ENCODE measurements around the gene MOSPD2. TPM values are rescaled to one million over a fixed set of nuclear protein-coding genes. Genes with fewer than 3 reads are reported as not detected.

The MOSPD2 gene
- total RNA-seq, 1 donor from 2014 or later: 10.1 TPM

DNA sequence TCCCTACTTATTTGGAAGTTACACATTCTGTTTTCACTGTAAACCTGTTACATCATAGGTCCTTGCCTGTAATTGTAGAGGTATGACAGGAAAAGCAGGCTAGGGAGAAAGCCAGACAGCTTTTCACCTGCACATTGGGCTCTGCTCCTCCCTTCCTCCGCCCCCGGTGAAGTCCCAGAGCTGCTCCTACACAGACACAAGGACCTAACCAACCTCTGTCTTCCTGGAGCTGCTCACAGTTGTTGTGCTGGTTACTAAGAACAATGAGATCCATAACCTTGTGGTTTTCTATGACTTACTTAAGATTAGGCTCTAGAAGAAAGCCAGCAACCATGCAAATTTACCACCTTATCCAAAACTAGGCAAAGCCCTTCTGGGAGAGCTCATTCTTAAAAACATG is 40.0 kb downstream of the MOSPD2 start:
- DNase-seq (ENCODE audit: low read depth): peak; percentile 28

GRCh38 chrX:14915596-14915995 is 42.4 kb downstream of the MOSPD2 start:
- DNase-seq (ENCODE audit: low read depth): peak; percentile 74

DNA sequence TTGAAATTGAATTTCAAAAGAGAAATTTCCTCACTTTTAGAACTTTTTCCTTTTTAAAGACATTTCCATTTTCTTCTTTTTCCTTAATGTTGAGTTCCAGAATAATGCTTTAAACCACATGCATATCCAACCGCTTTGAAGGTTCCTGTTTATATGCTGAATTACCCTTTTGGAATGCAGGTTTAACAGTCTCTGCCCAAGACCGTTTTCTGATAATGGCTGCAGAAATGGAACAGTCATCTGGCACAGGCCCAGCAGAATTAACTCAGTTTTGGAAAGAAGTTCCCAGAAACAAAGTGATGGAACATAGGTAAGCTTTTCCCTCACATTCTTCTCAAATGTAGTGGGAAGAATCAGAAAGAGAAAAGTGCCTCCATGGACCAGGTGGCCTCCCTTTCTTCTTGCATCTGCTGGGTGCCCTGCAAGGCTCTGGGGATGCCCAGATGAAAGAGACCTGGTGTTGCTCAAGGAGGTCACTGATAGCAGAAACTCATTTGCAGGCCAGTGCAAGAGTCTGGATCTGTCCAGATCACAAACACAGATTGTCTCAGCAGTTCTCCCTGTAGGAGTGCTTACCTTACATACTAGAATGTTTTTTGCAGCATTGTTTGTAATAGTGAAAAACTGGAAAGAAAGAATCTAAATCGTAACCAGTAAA is 42.9 kb downstream of the MOSPD2 start:
- no peak for DNase-seq (ENCODE audit: low read depth)

- DNase-seq (ENCODE audit: low read depth): peak; percentile 27
These were observed 46.2 kb downstream of the MOSPD2 start for GRCh38 chrX:14919407-14919806.

GRCh38 chrX:14920196-14920595 is 47.0 kb downstream of the MOSPD2 start:
- no peak for DNase-seq (ENCODE audit: low read depth)

- DNase-seq (ENCODE audit: low read depth): peak; percentile 58
These were observed 49.2 kb downstream of the MOSPD2 start for GRCh38 chrX:14922437-14922836.

- DNase-seq (ENCODE audit: low read depth): no peak
These were observed 50.5 kb downstream of the MOSPD2 start for GRCh38 chrX:14923761-14924160.

DNA sequence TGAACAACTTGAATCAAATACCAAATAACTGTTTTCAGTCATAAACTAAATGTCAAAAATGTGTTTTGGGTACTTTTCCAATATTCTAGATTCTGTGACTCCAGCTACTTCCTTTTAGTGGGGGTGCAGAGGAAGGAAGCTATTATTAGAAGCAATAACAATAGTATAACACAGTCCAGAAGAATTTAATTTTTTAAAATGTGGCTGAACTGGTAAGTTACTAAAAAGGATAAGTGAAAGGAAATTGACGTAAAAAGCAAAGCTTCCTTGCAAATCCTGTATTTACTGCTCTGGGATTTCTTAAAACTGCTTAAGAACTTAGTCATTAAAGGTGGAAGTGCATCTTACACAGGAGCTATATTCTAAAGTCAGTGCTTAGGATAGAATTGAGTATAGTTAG is 53.2 kb downstream of the MOSPD2 start:
- DNase-seq (ENCODE audit: low read depth): no peak

GRCh38 chrX:14927401-14927800 is 54.2 kb downstream of the MOSPD2 start:
- DNase-seq (ENCODE audit: low read depth): no peak

GRCh38 chrX:14930663-14931062 is 57.4 kb downstream of the MOSPD2 start:
- no peak for DNase-seq (ENCODE audit: low read depth)

- no peak for DNase-seq (ENCODE audit: low read depth)
These were observed 58.9 kb downstream of the MOSPD2 start for GRCh38 chrX:14932136-14932535.

DNA sequence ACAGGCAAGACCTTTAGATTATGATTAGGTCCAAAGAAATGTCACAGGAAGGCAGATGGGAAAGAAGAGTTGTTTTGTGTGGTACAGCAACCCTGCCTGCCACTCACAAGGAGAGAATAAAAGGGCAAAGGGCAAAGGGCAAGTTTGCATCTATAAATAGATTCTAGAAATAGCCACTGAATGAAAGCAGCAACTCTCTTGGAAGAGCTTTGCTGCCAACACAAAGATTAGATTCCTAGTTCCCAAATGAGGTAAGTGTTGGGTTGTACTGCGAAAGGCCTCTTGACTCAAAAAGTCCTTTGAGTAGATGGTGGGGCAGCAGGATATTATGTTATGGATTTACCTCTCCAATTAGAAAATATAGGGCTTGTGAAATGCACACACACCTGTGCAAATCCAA is 61.2 kb downstream of the MOSPD2 start:
- no peak for DNase-seq (ENCODE audit: low read depth)

DNA sequence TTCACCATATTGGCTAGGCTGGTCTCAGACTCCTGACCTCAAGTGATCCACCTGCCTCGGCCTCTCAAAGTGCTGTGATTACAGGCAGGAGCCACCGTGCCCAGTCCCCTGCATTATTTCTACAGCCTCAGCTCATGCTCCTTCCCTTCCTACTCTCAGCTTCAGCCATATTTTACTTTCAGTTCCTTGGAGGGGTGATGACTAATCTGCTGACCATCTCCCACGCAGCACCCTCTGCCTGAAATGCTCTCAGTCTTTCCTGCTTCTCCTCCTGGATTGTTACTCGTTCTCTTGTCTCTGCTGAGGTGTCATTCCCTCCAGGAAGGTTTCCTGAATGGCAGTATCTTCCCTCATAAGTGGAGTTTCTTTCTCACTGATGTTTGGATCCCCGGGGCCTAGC is 63.3 kb downstream of the MOSPD2 start:
- peak; percentile 43 for DNase-seq (ENCODE audit: low read depth)

GRCh38 chrX:14939644-14940043 is 66.4 kb downstream of the MOSPD2 start:
- no peak for DNase-seq (ENCODE audit: low read depth)

DNA sequence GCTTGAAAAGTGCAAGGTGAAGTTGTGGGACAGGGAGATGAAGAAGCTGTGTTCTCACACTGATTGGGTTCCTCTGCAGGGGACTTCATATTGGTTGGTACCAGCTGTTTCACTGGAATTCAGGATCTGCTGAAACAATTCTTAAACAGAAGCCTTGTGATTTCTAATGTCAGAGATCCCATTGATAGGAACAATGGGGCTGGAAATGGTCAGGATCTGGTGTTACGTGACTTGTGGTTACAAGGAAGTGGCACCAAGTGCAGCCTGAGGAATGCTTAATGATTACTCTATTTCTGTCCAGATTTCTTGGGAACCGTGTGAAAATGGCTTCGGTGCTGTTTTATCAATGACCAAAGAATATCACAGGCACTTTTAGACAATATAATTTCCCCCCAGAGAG is 68.1 kb downstream of the MOSPD2 start:
- no peak for DNase-seq (ENCODE audit: low read depth)

GRCh38 chrX:14942341-14942740 is 69.1 kb downstream of the MOSPD2 start:
- DNase-seq (ENCODE audit: low read depth): no peak

DNA sequence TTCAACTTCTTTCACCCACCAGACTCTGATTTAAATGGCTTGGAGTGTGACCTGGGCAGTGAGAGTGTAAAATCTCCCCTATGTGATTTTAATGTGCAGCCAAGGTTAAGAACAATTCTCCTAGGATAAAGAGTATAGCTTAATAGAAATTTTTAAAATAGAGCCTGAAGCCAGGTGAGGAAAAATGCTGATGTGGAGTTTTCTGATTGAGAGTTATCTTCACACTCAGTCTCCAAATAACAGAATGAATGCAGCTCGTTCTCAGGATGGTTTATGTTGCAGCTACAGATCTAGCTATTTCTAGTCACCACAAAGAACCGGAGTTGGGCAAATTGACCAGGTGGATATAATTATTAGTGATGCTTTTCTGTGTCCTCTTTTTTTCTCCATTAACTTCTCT is 70.7 kb downstream of the MOSPD2 start:
- no peak for DNase-seq (ENCODE audit: low read depth)

DNA sequence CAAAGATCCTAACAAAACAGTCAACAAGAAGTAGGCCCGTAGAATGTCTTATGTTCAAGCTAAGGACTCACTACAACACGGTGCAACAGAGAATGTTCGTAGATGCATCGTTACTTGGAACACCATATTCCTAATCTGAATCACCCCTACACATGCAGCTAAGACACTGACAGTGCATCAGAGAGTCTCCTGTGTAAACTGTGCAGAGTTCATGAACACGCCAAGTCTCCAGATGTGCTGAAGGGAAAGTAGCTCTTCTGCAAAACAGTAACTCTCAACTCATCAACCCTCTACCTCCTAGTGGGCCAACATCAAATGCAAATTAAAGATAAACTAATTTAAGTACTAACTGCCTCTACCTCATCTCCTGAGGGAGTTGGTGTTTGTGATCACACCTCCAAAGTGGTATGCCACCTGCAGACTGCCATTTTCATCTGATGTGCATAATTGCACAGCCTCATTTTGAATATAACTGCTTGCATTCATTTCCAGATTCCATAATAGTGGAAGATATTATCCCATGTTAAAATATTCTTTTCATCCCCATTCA is 73.5 kb downstream of the MOSPD2 start:
- no peak for DNase-seq (ENCODE audit: low read depth)

DNA sequence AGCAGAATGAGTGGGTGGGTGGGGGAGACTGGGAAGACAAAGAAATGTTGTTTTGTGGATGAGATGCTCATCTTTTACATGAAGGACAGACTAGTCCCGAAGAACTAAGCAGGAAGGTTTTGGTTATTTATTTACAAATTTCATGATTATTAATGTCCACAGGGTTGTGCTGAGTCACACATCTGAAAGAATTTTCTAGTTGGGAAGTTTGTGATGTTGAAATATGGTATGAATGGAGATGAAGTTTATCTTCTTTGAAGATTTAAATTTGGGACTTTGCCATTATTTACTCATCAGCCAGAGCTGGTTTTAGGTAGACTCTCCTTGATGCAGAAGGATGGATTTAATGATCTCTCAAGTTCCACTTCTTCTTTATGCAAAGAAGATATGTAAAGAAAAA is 75.5 kb downstream of the MOSPD2 start:
- DNase-seq (ENCODE audit: low read depth): no peak

DNA sequence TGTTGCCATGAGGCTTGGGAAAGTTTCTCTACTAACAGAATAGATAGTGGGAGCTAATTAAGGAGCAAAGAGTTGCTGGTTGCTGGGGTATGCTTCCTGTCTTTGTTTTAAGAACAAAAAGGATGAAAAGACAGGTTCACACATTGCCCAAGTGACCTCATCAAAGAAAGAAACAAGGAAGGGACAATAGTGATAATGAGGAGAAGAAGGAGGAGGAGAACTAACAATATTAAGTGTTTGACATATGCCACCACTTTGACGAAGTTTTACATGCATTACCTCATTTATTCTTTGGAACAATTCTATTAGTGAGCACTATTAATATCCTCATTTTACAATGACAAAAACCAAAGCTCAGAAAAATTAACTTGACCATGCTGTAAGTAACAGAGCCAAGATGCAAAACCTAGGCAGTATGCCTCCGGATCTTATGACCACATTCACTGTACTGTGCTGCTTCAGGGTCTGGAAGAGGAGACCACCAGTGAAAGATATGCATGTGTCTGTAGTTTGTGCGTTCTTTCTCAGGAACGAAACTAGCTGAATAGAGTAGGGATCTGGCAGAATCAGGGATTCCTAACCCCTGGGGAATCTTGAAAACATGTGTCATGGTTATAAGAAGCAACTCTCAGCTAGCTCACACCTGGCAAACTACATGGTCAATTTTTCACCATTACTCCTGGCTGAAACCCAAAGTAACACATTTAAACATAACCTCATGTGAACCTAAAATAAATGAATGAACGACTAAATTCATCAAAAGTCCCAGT is 83.8 kb downstream of the MOSPD2 start:
- DNase-seq (ENCODE audit: low read depth): no peak

GRCh38 chrX:14963447-14964236 is 90.4 kb downstream of the MOSPD2 start:
- DNase-seq (ENCODE audit: low read depth): peak; percentile 12

GRCh38 chrX:14964500-14964899 is 91.3 kb downstream of the MOSPD2 start:
- DNase-seq (ENCODE audit: low read depth): no peak
